GM12873 (cell line): ENCODE data around the gene DICER1.

ENCODE experiments used
- TF ChIP-seq, protein P1 (sequence below): IDR thresholded peaks from 2 replicates; pipeline ENCODE4 v1.5.1; 2012; ENCODE audit warnings: low read depth, mild to moderate bottlenecking, moderate library complexity, low read length, control low read depth; ENCODE audit not compliant: insufficient read depth; ENCODE audit errors: missing control alignments

DICER1 gene

GRCh38 chr14:95183532-95184412 is 26.4 kb upstream of the DICER1 start:
- TF ChIP-seq, protein P1, sequence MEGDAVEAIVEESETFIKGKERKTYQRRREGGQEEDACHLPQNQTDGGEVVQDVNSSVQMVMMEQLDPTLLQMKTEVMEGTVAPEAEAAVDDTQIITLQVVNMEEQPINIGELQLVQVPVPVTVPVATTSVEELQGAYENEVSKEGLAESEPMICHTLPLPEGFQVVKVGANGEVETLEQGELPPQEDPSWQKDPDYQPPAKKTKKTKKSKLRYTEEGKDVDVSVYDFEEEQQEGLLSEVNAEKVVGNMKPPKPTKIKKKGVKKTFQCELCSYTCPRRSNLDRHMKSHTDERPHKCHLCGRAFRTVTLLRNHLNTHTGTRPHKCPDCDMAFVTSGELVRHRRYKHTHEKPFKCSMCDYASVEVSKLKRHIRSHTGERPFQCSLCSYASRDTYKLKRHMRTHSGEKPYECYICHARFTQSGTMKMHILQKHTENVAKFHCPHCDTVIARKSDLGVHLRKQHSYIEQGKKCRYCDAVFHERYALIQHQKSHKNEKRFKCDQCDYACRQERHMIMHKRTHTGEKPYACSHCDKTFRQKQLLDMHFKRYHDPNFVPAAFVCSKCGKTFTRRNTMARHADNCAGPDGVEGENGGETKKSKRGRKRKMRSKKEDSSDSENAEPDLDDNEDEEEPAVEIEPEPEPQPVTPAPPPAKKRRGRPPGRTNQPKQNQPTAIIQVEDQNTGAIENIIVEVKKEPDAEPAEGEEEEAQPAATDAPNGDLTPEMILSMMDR = no peak

DNA sequence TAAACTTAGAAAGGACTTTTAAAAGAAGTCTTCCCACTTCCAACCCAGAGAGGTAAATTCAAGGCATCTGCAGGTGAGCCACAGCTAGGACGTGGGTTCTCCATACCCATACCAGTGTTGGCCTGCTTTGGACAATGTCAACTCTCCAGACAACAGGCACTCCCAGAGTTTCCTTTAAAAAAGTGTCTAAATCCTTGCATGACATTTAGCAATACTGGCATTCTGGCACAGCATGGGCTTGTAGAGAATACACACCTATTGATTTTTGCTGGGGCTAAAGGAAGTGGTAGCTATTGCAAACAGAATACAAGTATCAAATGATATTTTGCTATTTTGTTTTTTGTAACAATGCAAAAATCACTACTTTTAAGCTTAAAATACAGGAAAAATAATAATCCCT is 25.8 kb upstream of the DICER1 start:
- TF ChIP-seq, protein P1 = no peak

GRCh38 chr14:95182379-95182778 is 25.1 kb upstream of the DICER1 start:
- TF ChIP-seq, protein P1 = no peak

DNA sequence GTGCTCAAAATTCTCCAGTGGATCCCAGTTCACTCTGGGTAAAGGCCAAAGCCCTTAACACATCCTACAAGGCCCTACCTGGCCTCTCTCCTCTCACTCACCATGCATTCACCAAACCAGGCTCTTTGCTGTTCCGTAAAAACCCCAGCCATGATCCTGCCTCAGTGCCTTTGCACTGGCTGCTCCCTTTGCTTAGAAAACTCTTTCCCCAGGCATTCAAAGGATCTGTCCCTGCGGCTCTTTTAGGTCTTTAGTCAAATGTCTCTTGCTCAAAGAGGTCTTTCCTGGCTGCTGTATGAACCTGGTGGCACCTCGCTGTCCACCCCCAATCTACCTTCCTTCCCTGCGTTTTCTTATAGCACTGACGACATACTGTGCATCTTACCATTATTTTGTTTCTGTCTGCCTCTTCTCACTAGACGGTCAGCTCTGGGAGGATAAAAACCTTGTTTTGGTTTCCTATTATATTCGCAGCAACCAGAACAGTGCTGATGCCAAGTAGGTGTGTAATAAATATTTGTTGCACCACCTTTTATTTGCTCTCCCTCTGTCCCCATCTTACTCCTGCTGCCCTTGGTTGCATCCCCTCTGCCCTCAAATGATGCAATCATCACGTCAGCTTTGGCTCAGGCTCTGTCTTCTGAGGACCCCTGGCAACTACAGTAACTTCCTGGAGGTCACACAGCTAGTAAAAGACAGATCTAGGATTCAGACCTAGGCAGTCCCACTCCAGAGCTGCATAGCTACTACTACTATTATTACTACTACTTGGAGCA is 23.8 kb upstream of the DICER1 start:
- TF ChIP-seq, protein P1 = no peak

- TF ChIP-seq, protein P1 = no peak
Measured at GRCh38 chr14:95174184-95174792, 17.0 kb upstream of the DICER1 start.

DNA sequence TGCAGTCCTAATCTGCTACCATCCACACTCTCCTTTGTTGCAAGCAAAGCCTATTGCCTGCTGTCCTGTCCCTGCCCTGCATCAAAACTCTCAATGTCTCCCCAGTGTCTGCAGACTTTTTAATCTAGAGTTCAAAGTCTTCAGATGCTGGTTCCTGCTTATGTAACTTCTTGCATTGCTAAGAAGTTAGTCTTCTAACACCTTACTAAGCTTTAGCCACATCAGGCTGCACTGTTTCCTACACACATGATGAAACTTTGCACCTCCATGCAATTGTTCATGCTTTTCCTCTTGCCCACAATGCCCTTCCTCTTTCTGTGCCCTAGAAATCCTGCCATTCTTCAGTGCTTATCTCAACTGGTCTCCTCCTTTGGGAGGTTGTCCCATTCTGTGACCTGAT is 16.2 kb upstream of the DICER1 start:
- TF ChIP-seq, protein P1 = no peak

GRCh38 chr14:95167177-95167576 is 9.8 kb upstream of the DICER1 start:
- TF ChIP-seq, protein P1 = no peak
